GM19099 (cell line): Measurements from ENCODE around the gene TRAM2.
A peak's percentile ranks its signal among the peaks of the same experiment; 100 is the strongest.

ENCODE experiments used
- POLR2A ChIP-seq: IDR thresholded peaks from 3 replicates; pipeline ENCODE4 v1.6.1; 2011; ENCODE audit warnings: low read depth; ENCODE audit not compliant: insufficient read length; ENCODE audit errors: extremely low read depth

The TRAM2 gene

GRCh38 chr6:52498538-52499017, 78.3 kb downstream of the TRAM2 start:
- TF ChIP-seq POLR2A: no peak

- TF ChIP-seq POLR2A: peak; percentile 33
Measured at GRCh38 chr6:52497652-52498408, 79.0 kb downstream of the TRAM2 start.

DNA sequence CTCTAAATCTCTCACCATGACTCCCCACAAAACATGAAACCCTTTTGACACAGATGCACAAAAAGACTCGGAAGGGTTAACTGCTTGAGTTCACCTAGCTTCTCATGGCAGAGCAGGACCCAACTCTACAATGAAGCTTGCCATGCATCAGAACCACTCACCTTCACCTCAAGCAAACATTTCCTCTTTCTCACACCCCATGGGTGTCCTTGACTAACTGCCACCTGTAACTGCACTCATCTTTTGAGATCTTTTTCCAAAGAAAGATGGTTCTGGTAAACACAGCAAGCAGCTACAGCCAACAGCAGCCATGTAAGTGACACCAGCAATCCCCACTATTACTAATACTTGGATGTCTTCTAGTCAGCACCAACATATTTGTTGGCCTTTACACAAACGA, 80.2 kb downstream of the TRAM2 start:
- TF ChIP-seq POLR2A: no peak

DNA sequence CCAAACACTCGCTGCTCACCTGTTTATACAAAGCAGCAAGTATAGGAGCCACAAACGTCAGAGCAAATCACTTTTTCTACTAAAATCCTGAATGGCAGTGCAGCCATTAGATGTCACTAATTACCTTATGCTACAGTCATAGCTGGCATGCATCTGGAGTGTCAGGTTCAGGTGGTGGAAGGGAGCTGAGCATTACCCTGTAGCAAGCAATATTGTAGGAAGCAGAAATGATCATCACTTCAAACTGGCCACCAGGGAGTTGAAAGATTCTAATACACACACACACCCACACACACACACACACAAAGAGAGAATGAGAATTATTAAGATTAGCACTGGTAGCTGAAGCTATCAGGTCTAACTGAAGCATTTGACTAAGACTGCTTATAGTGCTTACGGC, 80.9 kb downstream of the TRAM2 start:
- TF ChIP-seq POLR2A: no peak

DNA sequence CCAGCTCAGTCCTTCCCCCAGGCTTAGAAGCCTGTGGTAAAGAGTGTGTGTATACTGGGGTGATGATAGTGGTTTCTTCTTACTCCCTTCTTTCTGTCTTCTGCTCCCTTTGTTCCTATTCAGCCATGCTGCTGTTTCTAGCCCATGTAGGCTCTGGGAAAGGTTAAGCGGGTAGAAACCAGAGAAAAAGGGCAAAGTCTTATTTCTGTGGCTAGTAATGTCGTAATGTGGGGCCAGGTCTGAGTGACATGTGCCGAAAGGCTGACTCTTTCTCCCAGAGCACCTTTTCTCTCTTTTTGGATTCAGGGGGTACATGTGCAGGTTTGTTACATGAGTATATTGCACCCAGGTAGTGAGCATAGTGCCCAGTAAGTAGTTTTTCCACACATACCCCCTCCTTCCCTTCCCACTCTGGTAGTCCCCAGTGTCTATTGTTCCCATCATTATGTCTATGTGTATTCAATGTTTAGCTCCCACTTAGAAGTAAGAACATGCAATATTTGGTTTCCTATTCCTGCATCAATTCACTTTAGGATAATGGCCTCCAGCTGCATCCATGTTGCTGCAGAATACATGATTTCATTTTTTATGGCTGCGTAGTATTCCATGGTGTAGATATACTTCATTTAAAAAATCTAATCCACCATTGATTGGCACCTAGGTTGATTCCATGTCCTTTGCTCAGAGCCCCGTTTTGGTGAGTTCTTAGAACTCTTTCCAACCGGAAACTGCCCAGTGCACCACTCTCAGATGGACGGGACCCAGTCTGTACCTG, 82.4 kb downstream of the TRAM2 start:
- no peak for TF ChIP-seq POLR2A

- TF ChIP-seq POLR2A: no peak
Measured at GRCh38 chr6:52493669-52494068, 83.2 kb downstream of the TRAM2 start.

GRCh38 chr6:52491203-52492069, 85.4 kb downstream of the TRAM2 start:
- TF ChIP-seq POLR2A: peak; percentile 40

GRCh38 chr6:52489881-52490280, 87.0 kb downstream of the TRAM2 start:
- TF ChIP-seq POLR2A: no peak

DNA sequence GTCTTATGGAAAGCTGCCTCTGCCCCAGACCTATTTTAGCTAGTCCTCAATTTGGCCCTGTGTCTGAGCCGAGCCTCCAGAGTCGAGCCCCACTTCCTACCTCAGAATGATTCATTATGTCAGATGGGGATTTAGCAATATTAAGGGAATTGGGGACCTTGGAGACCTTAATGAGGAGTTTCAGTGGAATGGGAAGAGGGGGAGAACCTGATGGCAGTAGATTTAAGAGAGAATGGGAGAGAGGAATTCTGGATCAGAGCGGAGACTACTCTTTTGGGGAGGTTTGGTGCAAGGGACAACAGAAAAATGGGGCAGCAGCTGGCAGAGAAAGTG, 93.2 kb downstream of the TRAM2 start:
- no peak for TF ChIP-seq POLR2A

DNA sequence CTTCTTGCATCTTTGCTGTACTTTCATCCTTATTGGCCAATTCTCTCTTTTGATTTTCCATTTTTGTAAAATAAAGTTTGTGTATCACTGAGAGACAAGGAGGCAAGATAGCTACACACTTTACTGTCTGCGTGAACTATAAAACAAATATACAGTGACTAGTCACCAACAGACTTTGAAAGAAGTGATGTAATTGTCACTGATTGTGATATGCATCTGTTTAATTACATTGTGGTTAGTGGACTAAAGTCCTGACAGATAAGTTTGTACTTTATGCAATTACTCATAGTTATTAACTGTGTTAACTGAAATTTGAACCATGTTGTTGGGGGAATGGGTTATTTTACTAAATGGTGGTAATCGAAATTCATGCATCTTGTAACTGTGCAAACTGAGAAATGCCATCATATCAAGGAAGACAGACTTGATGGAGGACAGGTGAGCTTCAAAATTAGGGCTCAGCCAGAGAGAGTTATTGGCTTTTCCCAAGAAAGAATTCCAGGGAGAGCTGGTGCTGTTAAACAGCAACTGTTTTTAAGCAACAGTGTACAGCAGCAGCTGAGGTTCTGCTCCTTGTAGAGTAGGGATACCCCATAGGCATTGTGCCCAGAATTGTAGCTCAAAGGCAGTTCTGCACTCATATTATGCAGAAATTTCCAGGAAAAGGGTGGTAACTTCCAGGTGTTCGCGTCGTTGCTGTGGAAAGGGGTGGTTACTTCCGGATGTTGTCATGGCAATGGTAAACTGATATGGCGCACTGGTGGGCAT, 93.8 kb downstream of the TRAM2 start:
- no peak for TF ChIP-seq POLR2A

- no peak for TF ChIP-seq POLR2A
Measured at GRCh38 chr6:52475307-52475706, 101.6 kb downstream of the TRAM2 start.

DNA sequence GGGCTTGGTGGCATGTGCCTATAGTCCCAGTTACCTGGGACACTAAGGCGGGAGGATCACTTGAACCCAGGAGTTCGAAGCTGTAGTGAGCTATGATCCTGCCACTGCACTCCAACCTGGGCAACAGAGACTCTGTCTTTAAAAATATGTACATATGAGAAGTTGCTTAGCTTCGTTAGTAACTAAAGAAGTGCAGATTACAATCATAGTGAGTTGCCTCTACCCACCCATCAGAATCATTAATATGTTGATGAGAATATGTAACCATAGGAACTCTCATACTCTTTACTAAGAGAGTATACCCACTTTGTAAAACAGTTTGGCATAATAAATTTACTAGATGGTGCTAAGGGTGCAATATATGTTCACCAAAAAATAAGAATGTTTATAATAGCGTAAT, 102.7 kb downstream of the TRAM2 start:
- TF ChIP-seq POLR2A: no peak

DNA sequence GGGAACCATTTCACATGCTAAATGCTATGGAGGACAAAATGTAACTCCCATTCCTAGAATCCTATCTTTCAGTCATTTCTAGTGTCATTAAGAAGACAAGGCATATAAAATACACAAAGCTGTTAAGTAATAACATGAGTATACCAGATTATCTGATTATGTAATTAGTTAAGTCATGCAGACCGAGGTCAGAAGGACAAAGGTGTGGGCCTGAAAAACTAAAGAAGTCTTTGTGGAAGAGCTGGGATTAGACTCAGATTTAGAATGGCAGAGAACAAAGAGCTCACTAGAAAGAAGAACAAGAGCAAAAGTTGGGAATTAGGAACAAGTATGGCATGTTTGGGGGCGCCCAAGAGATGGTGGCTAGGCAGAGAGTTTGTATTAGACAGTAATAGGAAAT, 119.8 kb downstream of the TRAM2 start:
- TF ChIP-seq POLR2A: no peak

GRCh38 chr6:52454556-52454955, 122.3 kb downstream of the TRAM2 start:
- no peak for TF ChIP-seq POLR2A
